Smooth muscle cell (in vitro differentiated cells): Measurements from ENCODE around the gene DUXB. TPM values are rescaled to one million over a fixed set of nuclear protein-coding genes. Genes with fewer than 3 reads are reported as not detected.

ENCODE experiments used
- DNase-seq: peaks from one replicate; lab custom pipeline; 2025; ENCODE audit not compliant: unreplicated experiment; lab: John Stamatoyannopoulos, UW
- H2AFZ ChIP-seq: fragments of 200-600 bp; sonication (generic); 2 replicates; pipeline ENCODE4 v1.6.0; 2016; ENCODE audit warnings: antibody characterized with exemption, low read depth, mild to moderate bottlenecking
- H3F3A ChIP-seq: fragments of 200-600 bp; sonication (generic); 2 replicates; pipeline ENCODE4 v1.6.0; 2017; ENCODE audit warnings: antibody characterized with exemption, low read depth
- H3K27ac ChIP-seq: fragments of 200-600 bp; sonication (generic); 2 replicates; pipeline ENCODE4 v1.5.1; 2016; ENCODE audit warnings: low read depth, mild to moderate bottlenecking
- H3K27me3 ChIP-seq: fragments of 200-600 bp; sonication (generic); 2 replicates; pipeline ENCODE4 v1.6.1; 2016; ENCODE audit warnings: low read depth, mild to moderate bottlenecking
- H3K36me3 ChIP-seq: fragments of 200-600 bp; sonication (generic); 2 replicates; pipeline ENCODE4 v1.5.1; 2016; ENCODE audit warnings: low read depth
- H3K4me1 ChIP-seq: fragments of 200-600 bp; sonication (generic); 2 replicates; pipeline ENCODE4 v1.5.1; 2016; ENCODE audit warnings: low read depth
- H3K4me2 ChIP-seq: fragments of 200-600 bp; sonication (generic); 2 replicates; pipeline ENCODE4 v1.6.0; 2016; ENCODE audit warnings: mild to moderate bottlenecking
- H3K4me3 ChIP-seq: fragments of 200-600 bp; sonication (generic); 2 replicates; pipeline ENCODE4 v1.5.1; 2016; ENCODE audit warnings: mild to moderate bottlenecking
- H3K79me2 ChIP-seq: fragments of 200-600 bp; sonication (generic); 2 replicates; pipeline ENCODE4 v1.6.0; 2016; ENCODE audit warnings: low read depth, mild to moderate bottlenecking
- H3K9ac ChIP-seq: fragments of 200-600 bp; sonication (generic); 2 replicates; pipeline ENCODE4 v1.6.0; 2016; ENCODE audit warnings: low read depth
- H3K9me3 ChIP-seq: fragments of 200-600 bp; sonication (generic); replicated peaks from 2 replicates; pipeline ENCODE4 v1.5.1; 2016; ENCODE audit warnings: low read depth
- H4K20me1 ChIP-seq: fragments of 200-600 bp; sonication (generic); 2 replicates; pipeline ENCODE4 v1.6.0; 2016; ENCODE audit warnings: low read depth
- WGBS: methylation state at CpG from one replicate; pipeline ENCODE4 v1.1.7; 2016; ENCODE audit warnings: low lambda C conversion rate; 5-methylcytosine and 5-hydroxymethylcytosine counted together
- polyA plus RNA-seq: library from polyadenylated mRNA; unstranded; fragments of >200 nt; fragmentation: Nextera tagmentation; extraction: Ambion mirVana; gene quantifications from 2 replicates; pipeline ENCODE4 v1.2.1, GENCODE V29; 2016
- total RNA-seq: library from RNA; depleted of rRNA; stranded (reverse); fragments of >200 nt; gene quantifications from 2 replicates; pipeline ENCODE4 v1.2.3, GENCODE V29; 2014
- TF ChIP-seq, protein P1 (sequence below): fragments of 200-600 bp; sonication (generic); IDR thresholded peaks from 2 replicates; pipeline ENCODE4 v1.5.1; 2017; ENCODE audit warnings: borderline replicate concordance, mild to moderate bottlenecking, antibody characterized with exemption; ENCODE audit not compliant: insufficient read depth, poor library complexity, severe bottlenecking

The DUXB gene
- total and polyA plus RNA-seq, 2 experiments from 2014 or later, result not detected

DNA sequence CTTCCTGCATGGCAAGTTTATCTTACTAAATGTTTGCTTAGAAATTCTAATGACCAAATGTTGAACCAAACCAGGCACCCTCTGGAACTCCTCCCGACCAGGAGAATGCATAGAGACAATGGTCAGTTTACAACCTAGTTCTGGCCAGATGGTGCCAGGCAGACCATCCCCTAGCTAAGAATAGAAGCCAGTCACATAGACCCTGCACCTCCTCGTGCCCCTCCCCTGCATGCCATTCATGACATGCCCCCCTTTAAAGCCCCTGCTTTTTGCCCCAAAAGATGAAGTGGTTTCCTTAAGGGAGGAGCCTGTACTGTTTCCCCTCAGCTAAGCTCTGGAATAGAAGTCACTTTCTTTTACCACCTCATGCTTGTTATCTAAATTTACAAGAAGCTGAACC, 31.6 kb upstream of the DUXB start:
- Histone ChIP-seq H3K27ac (no peak overlapping the region), H3K4me1 (peaks cover 19% of the 10 kb centered on the region), H3K4me3 (no peak overlapping the region), H3K9ac (no peak overlapping the region), H3K4me2 (peak overlapping the region; percentile 70), H3F3A (peaks cover 20% of the 10 kb centered on the region), H4K20me1 (peaks cover 6% of the 10 kb centered on the region), H3K9me3 (no peaks in the 10 kb centered on the region), H3K27me3 (no peaks in the 10 kb centered on the region), H2AFZ (no peak overlapping the region), H3K36me3 (no peaks in the 10 kb centered on the region), H3K79me2 (no peaks in the 10 kb centered on the region)
- DNase-seq, result no peak
- TF ChIP-seq, protein P1, sequence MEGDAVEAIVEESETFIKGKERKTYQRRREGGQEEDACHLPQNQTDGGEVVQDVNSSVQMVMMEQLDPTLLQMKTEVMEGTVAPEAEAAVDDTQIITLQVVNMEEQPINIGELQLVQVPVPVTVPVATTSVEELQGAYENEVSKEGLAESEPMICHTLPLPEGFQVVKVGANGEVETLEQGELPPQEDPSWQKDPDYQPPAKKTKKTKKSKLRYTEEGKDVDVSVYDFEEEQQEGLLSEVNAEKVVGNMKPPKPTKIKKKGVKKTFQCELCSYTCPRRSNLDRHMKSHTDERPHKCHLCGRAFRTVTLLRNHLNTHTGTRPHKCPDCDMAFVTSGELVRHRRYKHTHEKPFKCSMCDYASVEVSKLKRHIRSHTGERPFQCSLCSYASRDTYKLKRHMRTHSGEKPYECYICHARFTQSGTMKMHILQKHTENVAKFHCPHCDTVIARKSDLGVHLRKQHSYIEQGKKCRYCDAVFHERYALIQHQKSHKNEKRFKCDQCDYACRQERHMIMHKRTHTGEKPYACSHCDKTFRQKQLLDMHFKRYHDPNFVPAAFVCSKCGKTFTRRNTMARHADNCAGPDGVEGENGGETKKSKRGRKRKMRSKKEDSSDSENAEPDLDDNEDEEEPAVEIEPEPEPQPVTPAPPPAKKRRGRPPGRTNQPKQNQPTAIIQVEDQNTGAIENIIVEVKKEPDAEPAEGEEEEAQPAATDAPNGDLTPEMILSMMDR, result no peak
- 37% methylated on average over 2 of the region's 2 CpGs for WGBS

DNA sequence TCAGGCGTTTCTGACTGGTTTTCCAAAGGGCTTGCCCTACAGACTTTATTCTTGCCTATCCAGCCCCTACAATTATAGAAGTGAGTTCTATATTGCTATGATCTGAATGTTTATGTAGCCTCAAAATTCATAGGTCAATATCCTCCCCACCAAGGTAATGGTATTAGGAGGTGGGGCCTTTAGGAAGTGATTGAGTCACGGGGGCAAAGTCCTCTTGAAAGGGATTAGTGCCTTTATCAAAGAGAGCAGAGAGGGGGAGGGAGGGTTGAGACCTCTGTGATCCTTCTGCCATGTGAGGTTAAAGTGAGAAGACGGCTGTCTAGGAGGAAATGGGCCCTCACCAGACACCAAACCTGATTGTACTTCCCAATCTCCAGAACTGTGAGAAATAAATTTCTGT, 26.0 kb upstream of the DUXB start:
- no peaks in the 10 kb centered on the region for H3K79me2 ChIP-seq
- DNase-seq, result no peak
- H3K27me3 ChIP-seq, result no peaks in the 10 kb centered on the region
- H3K9ac ChIP-seq, result no peak overlapping the region
- H3K4me1 ChIP-seq, result no peaks in the 10 kb centered on the region
- H3K9me3 ChIP-seq, result no peaks in the 10 kb centered on the region
- WGBS, result 55% methylated on average over 3 of the region's 3 CpGs
- no peak overlapping the region for H3K4me2 ChIP-seq
- no peak overlapping the region for H3K4me3 ChIP-seq
- peaks cover under 1% of the 10 kb centered on the region for H3F3A ChIP-seq
- H4K20me1 ChIP-seq, result no peaks in the 10 kb centered on the region
- no peak overlapping the region for H2AFZ ChIP-seq
- H3K27ac ChIP-seq, result no peak overlapping the region
- H3K36me3 ChIP-seq, result no peaks in the 10 kb centered on the region
- TF ChIP-seq, protein P1, result no peak

DNA sequence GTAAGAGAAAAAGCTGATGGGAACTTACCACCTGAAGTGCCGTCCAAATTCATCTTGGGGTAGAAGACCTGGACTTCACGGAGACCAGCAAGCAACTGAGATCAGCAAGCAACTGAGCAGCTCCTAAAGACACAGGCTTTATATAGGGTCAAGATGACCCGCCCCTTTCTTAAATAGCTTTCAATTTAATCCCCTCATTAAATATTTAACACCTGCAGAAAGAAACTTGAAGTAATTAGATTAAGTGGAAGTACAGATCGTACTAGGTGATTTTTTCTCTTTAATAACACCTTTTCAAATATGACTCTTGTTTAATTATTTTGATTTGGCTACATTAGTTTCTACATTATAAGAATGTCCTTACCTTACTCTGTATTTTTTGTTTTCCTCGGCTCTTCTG, 25.1 kb upstream of the DUXB start, which contains the start of gene CPHXL:
Gene CPHXL, minus strand, starts transcription at position 101 of the 400 bp plus-strand sequence. Its CDS starts 48 bp downstream, at position 53.
- no peak within 1 kb of the TSS for H2AFZ ChIP-seq
- no peak within 1 kb of the TSS for H3K4me3 ChIP-seq
- no peaks in the 10 kb centered on the region for H3K36me3 ChIP-seq
- no peak within 1 kb of the TSS for H3K9ac ChIP-seq
- WGBS, result 92% methylated on average over 5 of the region's 5 CpGs
- no peak for DNase-seq
- TF ChIP-seq, protein P1, result no peak
- no peak within 1 kb of the TSS for H3K4me2 ChIP-seq
- no peaks in the 10 kb centered on the region for H3F3A ChIP-seq
- no peaks in the 10 kb centered on the region for H3K9me3 ChIP-seq
- no peak within 1 kb of the TSS for H3K27ac ChIP-seq
- H3K4me1 ChIP-seq, result no peaks in the 10 kb centered on the region
- no peaks in the 10 kb centered on the region for H3K27me3 ChIP-seq
- H4K20me1 ChIP-seq, result no peaks in the 10 kb centered on the region
- H3K79me2 ChIP-seq, result no peaks in the 10 kb centered on the region

DNA sequence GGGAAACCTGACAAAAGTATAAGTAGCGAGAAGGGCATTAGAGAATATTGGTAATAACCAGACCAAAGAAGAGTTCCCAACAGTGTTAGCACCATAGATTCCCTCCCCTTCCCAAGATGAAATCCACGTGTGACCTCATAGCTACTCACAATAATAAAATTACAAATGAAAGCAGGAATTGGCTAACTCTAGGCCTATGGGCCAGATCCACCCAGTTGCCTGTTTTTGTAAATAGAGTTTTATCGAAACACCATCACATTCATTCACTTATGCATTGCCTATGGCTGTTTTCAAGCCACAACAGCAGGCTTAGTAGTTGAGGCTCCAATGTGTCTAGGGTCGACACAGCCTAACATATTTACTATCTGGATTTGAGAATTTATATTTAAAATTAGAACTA, 17.2 kb upstream of the DUXB start:
- H4K20me1 ChIP-seq, result no peaks in the 10 kb centered on the region
- H2AFZ ChIP-seq, result no peak overlapping the region
- 88% methylated on average over 4 of the region's 4 CpGs for WGBS
- no peaks in the 10 kb centered on the region for H3K27me3 ChIP-seq
- H3K9me3 ChIP-seq, result no peaks in the 10 kb centered on the region
- H3F3A ChIP-seq, result no peaks in the 10 kb centered on the region
- TF ChIP-seq, protein P1, result no peak
- H3K27ac ChIP-seq, result no peak overlapping the region
- H3K4me2 ChIP-seq, result no peak overlapping the region
- no peak for DNase-seq
- no peaks in the 10 kb centered on the region for H3K36me3 ChIP-seq
- H3K79me2 ChIP-seq, result no peaks in the 10 kb centered on the region
- H3K4me1 ChIP-seq, result no peaks in the 10 kb centered on the region
- no peak overlapping the region for H3K4me3 ChIP-seq
- H3K9ac ChIP-seq, result no peak overlapping the region
